Small intestine (tissue), 16 donors: ENCODE results near the gene DYNC1LI1. TPM values are rescaled to one million over a fixed set of nuclear protein-coding genes. Genes with fewer than 3 reads are reported as not detected.

Source experiments
- DNase-seq, 2 donors: peaks; one replicate each; pipeline versions ENCODE4 v3.0.0 to v3.0.0-alpha.2; 2013
- FAIRE-seq: peaks from 2 replicates; lab custom pipeline; 2012; peaks lifted over from hg19 to GRCh38; lab: Jason Lieb, UNC
- H3K27ac ChIP-seq, 3 donors: one replicate each; pipeline ENCODE4 v1.5.1; 2013; ENCODE audit warnings: low read length in 2 of 3, mild to moderate bottlenecking in 2 of 3, control low read depth in 1 of 3, inconsistent platforms in 1 of 3, low read depth in 1 of 3, moderate library complexity in 1 of 3
- H3K27me3 ChIP-seq, 3 donors: one replicate each; pipeline ENCODE4 v1.6.1; 2013; ENCODE audit warnings: low read length in 3 of 3, inconsistent platforms in 1 of 3; ENCODE audit not compliant: control insufficient read depth in 3 of 3, insufficient read depth in 3 of 3
- H3K36me3 ChIP-seq, 3 donors: one replicate each; pipeline ENCODE4 v1.6.1; 2013; ENCODE audit warnings: low read length in 3 of 3, inconsistent platforms in 1 of 3, low read depth in 1 of 3, mild to moderate bottlenecking in 1 of 3, moderate library complexity in 1 of 3; ENCODE audit not compliant: control insufficient read depth in 3 of 3, insufficient read depth in 2 of 3
- H3K4me1 ChIP-seq, 3 donors: one replicate each; pipeline ENCODE4 v1.6.1; 2013; ENCODE audit warnings: low read length in 2 of 3, inconsistent platforms in 1 of 3, low read depth in 1 of 3, mild to moderate bottlenecking in 1 of 3, moderate library complexity in 1 of 3; ENCODE audit not compliant: control insufficient read depth in 3 of 3, insufficient read depth in 2 of 3
- H3K4me3 ChIP-seq, 3 donors: one replicate each; pipeline ENCODE4 v1.5.1; 2013; ENCODE audit warnings: low read length in 3 of 3, control low read depth in 1 of 3, inconsistent platforms in 1 of 3, low read depth in 1 of 3, mild to moderate bottlenecking in 1 of 3, moderate library complexity in 1 of 3
- H3K9me3 ChIP-seq, 2 donors: one replicate each; pipeline ENCODE4 v1.6.1; 2013; ENCODE audit warnings: low read depth in 1 of 2, low read length in 1 of 2; ENCODE audit not compliant: control insufficient read depth in 2 of 2, insufficient read depth in 1 of 2
- WGBS, 3 donors: extraction: QIAGEN DNeasy Blood & Tissue Kit; methylation state at CpG; one replicate each; pipeline ENCODE4 v1.1.7; 2013; 5-methylcytosine and 5-hydroxymethylcytosine counted together
- long read RNA-seq, 10 donors: transcript quantifications; one replicate each; lab custom pipeline, GENCODE V29; 2026
- polyA plus RNA-seq, 4 donors: library from polyadenylated mRNA; stranded (reverse) in 3 of 4; unstranded in 1 of 4; fragments of 200-250 nt in 3 of 4; fragments of 120-200 nt in 1 of 4; gene quantifications; one replicate each; pipeline versions ENCODE4 v1.2.1 to v1.2.3, GENCODE V29; 2013
- donor health status: healthy with polysubstance abuse.
- donor health status: control.
- donor health status: control.
- donor health status: Bipolar disorder and iron deficiency.
- donor health status: healthy.

DYNC1LI1 gene
- polyA plus RNA-seq = 10 to 100 TPM; 20.2 to 39.3 (median 26.4) TPM
- long read RNA-seq, donor 1 = 0 reads
- long read RNA-seq, donor 2, partial matches to known transcripts = 0 of 6 reads
- long read RNA-seq, donor 2, other reads (novel, unspliced or antisense) = 0 of 6 reads
- long read RNA-seq, donor 3, partial matches to known transcripts = 17 of 23 reads
- long read RNA-seq, donor 3, other reads (novel, unspliced or antisense) = 0 of 23 reads
- long read RNA-seq, donor 4 = 0 reads
- long read RNA-seq, donor 5, partial matches to known transcripts = 0 of 3 reads
- long read RNA-seq, donor 5, other reads (novel, unspliced or antisense) = 0 of 3 reads
- long read RNA-seq, donor 6, transcript DYNC1LI1-201 (13 exons, 2,504 nt) = major isoform, 5 of 14 reads
- long read RNA-seq, donor 6, partial matches to known transcripts = 6 of 14 reads
- long read RNA-seq, donor 6, other reads (novel, unspliced or antisense) = 0 of 14 reads
- long read RNA-seq, donor 7 = 0 reads
- long read RNA-seq, donor 8, partial matches to known transcripts = 0 of 1 reads
- long read RNA-seq, donor 8, other reads (novel, unspliced or antisense) = 0 of 1 reads
- long read RNA-seq, donor 9, partial matches to known transcripts = 0 of 4 reads
- long read RNA-seq, donor 9, other reads (novel, unspliced or antisense) = 0 of 4 reads
- long read RNA-seq, donor 10, transcript DYNC1LI1-201 (13 exons, 2,504 nt) = major isoform, 10 of 24 reads
- long read RNA-seq, donor 10, transcript DYNC1LI1-207 (3 exons, 814 nt) = minor isoform, 6 of 24 reads
- long read RNA-seq, donor 10, partial matches to known transcripts = 7 of 24 reads
- long read RNA-seq, donor 10, other reads (novel, unspliced or antisense) = 0 of 24 reads

GRCh38 chr3:32570421-32571191 lies at the start of gene DYNC1LI1:
TSS of gene DYNC1LI1 (minus strand) at chr3:32570858. CDS start at chr3:32570770, 88 bp downstream.
- Histone ChIP-seq H3K27ac (peak within 1 kb of the TSS; percentile 94 to 98 (median 98)), H3K4me1 (peaks cover 0 to 13% (median 0%) of the 10 kb centered on the region in 3 donors), H3K4me3 (peak within 1 kb of the TSS; percentile 66 to 99 (median 86)), H3K36me3 (peaks cover 0 to 11% (median 2%) of the 10 kb centered on the region in 3 donors), H3K27me3 (no peaks in the 10 kb centered on the region), H3K9me3 (no peaks in the 10 kb centered on the region)
- peak; percentile 91 to 95 for DNase-seq
- WGBS, 3 donors = 0 to 1% (median 0%) methylated on average over 79 to 89 of the region's 89 CpGs
- FAIRE-seq = no peak

GRCh38 chr3:32619395-32619794 lies 48.7 kb upstream of the DYNC1LI1 start:
- FAIRE-seq (peak; percentile 59), DNase-seq (no peak)
- no peaks in the 10 kb centered on the region for H3K27me3 ChIP-seq
- H3K4me3 ChIP-seq = no peak overlapping the region
- no peaks in the 10 kb centered on the region for H3K4me1 ChIP-seq
- peaks cover 0 to 3% of the 10 kb centered on the region in 2 donors for H3K9me3 ChIP-seq
- no peaks in the 10 kb centered on the region for H3K36me3 ChIP-seq
- H3K27ac ChIP-seq = no peak overlapping the region

- Histone ChIP-seq H3K36me3 (no peaks in the 10 kb centered on the region), H3K27me3 (no peaks in the 10 kb centered on the region), H3K27ac (no peak overlapping the region), H3K4me1 (no peaks in the 10 kb centered on the region), H3K4me3 (no peak overlapping the region), H3K9me3 (peaks cover 0 to 3% of the 10 kb centered on the region in 2 donors)
- 94 to 95% (median 94%) methylated on average over 14 of the region's 14 CpGs for WGBS, 3 donors
- DNase-seq (no peak), FAIRE-seq (no peak)
Measured at GRCh38 chr3:32616267-32616962, 45.8 kb upstream of the DYNC1LI1 start.

- no peak for DNase-seq
Measured at GRCh38 chr3:32614956-32615355, 44.3 kb upstream of the DYNC1LI1 start.

GRCh38 chr3:32613183-32613582 lies 42.5 kb upstream of the DYNC1LI1 start:
- no peaks in the 10 kb centered on the region for H3K9me3 ChIP-seq
- FAIRE-seq (no peak), DNase-seq (no peak)
- no peaks in the 10 kb centered on the region for H3K36me3 ChIP-seq
- no peaks in the 10 kb centered on the region for H3K4me1 ChIP-seq
- no peaks in the 10 kb centered on the region for H3K27me3 ChIP-seq
- H3K27ac ChIP-seq = no peak overlapping the region
- WGBS, 3 donors = 91 to 99% (median 96%) methylated on average over 4 of the region's 4 CpGs
- H3K4me3 ChIP-seq = no peak overlapping the region

More at GRCh38 chr3:32614956-32615355, 44.3 kb upstream of the DYNC1LI1 start:
- Histone ChIP-seq H3K9me3 (peaks cover 0 to 3% of the 10 kb centered on the region in 2 donors), H3K36me3 (no peaks in the 10 kb centered on the region), H3K27ac (no peak overlapping the region), H3K4me3 (no peak overlapping the region), H3K27me3 (no peaks in the 10 kb centered on the region), H3K4me1 (no peaks in the 10 kb centered on the region)
- FAIRE-seq = no peak
- WGBS, 3 donors = 43 to 71% (median 64%) methylated on average over 2 of the region's 2 CpGs

- DNase-seq (no peak), FAIRE-seq (no peak)
- WGBS, 3 donors = 89 to 97% (median 96%) methylated on average over 1 of the region's 1 CpG
- Histone ChIP-seq H3K27ac (no peak overlapping the region), H3K9me3 (no peaks in the 10 kb centered on the region), H3K36me3 (no peaks in the 10 kb centered on the region), H3K4me1 (no peaks in the 10 kb centered on the region), H3K4me3 (no peak overlapping the region), H3K27me3 (no peaks in the 10 kb centered on the region)
Measured at GRCh38 chr3:32612547-32612946, 41.9 kb upstream of the DYNC1LI1 start.

- Histone ChIP-seq H3K9me3 (no peaks in the 10 kb centered on the region), H3K36me3 (no peaks in the 10 kb centered on the region), H3K27me3 (no peaks in the 10 kb centered on the region), H3K4me3 (no peak overlapping the region), H3K27ac (no peak overlapping the region), H3K4me1 (peaks cover 3 to 11% (median 3%) of the 10 kb centered on the region in 3 donors)
- WGBS, 3 donors = 91 to 97% (median 92%) methylated on average over 2 of the region's 2 CpGs
- FAIRE-seq = no peak
- no peak for DNase-seq
Measured at GRCh38 chr3:32607522-32607921, 36.9 kb upstream of the DYNC1LI1 start.
